Glutamatergic neuron (in vitro differentiated cells): Measurements from ENCODE around the gene LRRC38. TPM values are rescaled to one million over a fixed set of nuclear protein-coding genes. Genes with fewer than 3 reads are reported as not detected.

Source experiments
- DNase-seq: peaks from one replicate; pipeline ENCODE4 v3.0.0; 2022
- H3K27ac Mint-ChIP-seq: one replicate; pipeline ENCODE4 v1.8.0; 2020; ENCODE audit warnings: mild to moderate bottlenecking, mixed read lengths, inconsistent platforms; ENCODE audit not compliant: unreplicated experiment
- H3K27me3 Mint-ChIP-seq: one replicate; pipeline ENCODE4 v1.8.0; 2020; ENCODE audit warnings: mild to moderate bottlenecking, moderate library complexity, mixed read lengths, inconsistent platforms; ENCODE audit not compliant: unreplicated experiment
- H3K36me3 Mint-ChIP-seq: one replicate; pipeline ENCODE4 v1.8.0; 2020; ENCODE audit warnings: mild to moderate bottlenecking, mixed read lengths, inconsistent platforms; ENCODE audit not compliant: unreplicated experiment
- H3K4me1 Mint-ChIP-seq: one replicate; pipeline ENCODE4 v1.8.0; 2020; ENCODE audit warnings: mild to moderate bottlenecking, low read depth, mixed read lengths, inconsistent platforms; ENCODE audit not compliant: unreplicated experiment
- H3K4me3 Mint-ChIP-seq: one replicate; pipeline ENCODE4 v1.8.0; 2020; ENCODE audit warnings: mild to moderate bottlenecking, mixed read lengths, inconsistent platforms; ENCODE audit not compliant: unreplicated experiment
- H3K9me3 Mint-ChIP-seq: one replicate; pipeline ENCODE4 v1.8.0; 2020; ENCODE audit warnings: mild to moderate bottlenecking, moderate library complexity, mixed read lengths, inconsistent platforms; ENCODE audit not compliant: unreplicated experiment
- CTCF ChIP-seq: fragments of 200-600 bp; sonication (generic); IDR thresholded peaks from one replicate; pipeline ENCODE4 v1.5.0; 2021; ENCODE audit not compliant: partially characterized antibody, unreplicated experiment
- total RNA-seq: library from RNA; stranded (reverse); fragmentation: NEBNext Ultra II Directional; extraction: Animal tissue kit (Norgen Biotek cat#: 25700); gene quantifications from one replicate; pipeline ENCODE4 v1.2.1, GENCODE V29; 2021; ENCODE audit not compliant: unreplicated experiment

The LRRC38 gene
- total RNA-seq, 1 donor from 2014 or later = not detected

DNA sequence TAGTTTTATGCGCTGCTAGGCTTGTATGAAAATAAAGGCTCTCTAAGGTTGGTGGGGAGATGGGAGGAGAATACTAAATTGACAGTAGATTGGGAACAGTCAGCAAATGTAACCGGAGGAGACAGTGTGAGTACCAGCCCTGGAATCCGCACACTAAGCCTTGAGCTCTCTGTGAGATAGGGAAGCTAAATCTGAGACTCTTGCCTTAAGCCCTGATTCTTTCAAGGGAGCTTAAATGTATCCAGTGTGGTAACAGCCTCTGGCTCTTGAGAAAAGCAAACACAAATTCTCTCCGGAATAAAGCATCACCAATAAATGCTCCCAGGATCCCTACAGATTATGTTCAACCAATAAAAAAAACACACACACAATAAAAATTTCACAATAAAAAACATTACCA, 36.9 kb upstream of the LRRC38 start:
- Mint-ChIP-seq H3K36me3 (no peaks in the 10 kb centered on the region), H3K27ac (no peak overlapping the region), H3K4me3 (no peak overlapping the region), H3K4me1 (peaks cover 3% of the 10 kb centered on the region), H3K9me3 (no peaks in the 10 kb centered on the region), H3K27me3 (no peaks in the 10 kb centered on the region)
- no peak for DNase-seq
- no peak for TF ChIP-seq CTCF

- H3K27ac Mint-ChIP-seq = no peak overlapping the region
- TF ChIP-seq CTCF = no peak
These were observed 35.7 kb upstream of the LRRC38 start for GRCh38 chr1:13549521-13549920.

DNA sequence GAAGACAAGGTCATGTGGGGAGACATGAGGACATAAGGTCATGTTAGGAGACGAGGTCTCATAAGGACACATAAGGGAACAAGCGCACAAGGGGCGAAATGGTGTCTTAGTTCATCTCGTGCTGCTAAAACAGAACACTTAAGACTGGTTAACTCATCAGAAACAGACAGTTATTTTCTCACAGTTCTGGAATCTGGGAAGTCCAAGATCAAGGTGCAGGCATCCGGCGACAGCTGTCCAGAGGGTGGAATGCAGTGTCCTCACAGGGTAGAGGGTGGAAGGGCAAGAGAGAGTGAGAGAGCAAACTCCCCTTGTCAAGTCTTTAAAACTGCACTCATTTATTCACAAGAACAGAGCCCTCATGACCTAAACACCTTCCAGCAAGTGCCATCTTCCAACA, 35.2 kb upstream of the LRRC38 start:
- Mint-ChIP-seq H3K36me3 (no peaks in the 10 kb centered on the region), H3K27ac (no peak overlapping the region), H3K4me1 (peaks cover 3% of the 10 kb centered on the region), H3K4me3 (no peak overlapping the region), H3K9me3 (no peaks in the 10 kb centered on the region), H3K27me3 (no peaks in the 10 kb centered on the region)
- no peak for TF ChIP-seq CTCF
- DNase-seq = no peak

More at GRCh38 chr1:13549521-13549920, 35.7 kb upstream of the LRRC38 start:
- Mint-ChIP-seq H3K36me3 (no peaks in the 10 kb centered on the region), H3K4me3 (no peak overlapping the region), H3K4me1 (peaks cover 3% of the 10 kb centered on the region), H3K9me3 (no peaks in the 10 kb centered on the region), H3K27me3 (no peaks in the 10 kb centered on the region)
- no peak for DNase-seq

GRCh38 chr1:13548281-13548680, 34.5 kb upstream of the LRRC38 start:
- H3K27ac Mint-ChIP-seq = no peak overlapping the region
- H3K36me3 Mint-ChIP-seq = no peaks in the 10 kb centered on the region
- peaks cover 2% of the 10 kb centered on the region for H3K9me3 Mint-ChIP-seq
- H3K4me3 Mint-ChIP-seq = no peak overlapping the region
- no peak for TF ChIP-seq CTCF
- H3K4me1 Mint-ChIP-seq = peaks cover 3% of the 10 kb centered on the region
- no peak for DNase-seq
- peaks cover 2% of the 10 kb centered on the region for H3K27me3 Mint-ChIP-seq

GRCh38 chr1:13546791-13547190, 33.0 kb upstream of the LRRC38 start:
- no peak for DNase-seq
- peaks cover 2% of the 10 kb centered on the region for H3K9me3 Mint-ChIP-seq
- H3K27me3 Mint-ChIP-seq = peaks cover 2% of the 10 kb centered on the region
- H3K36me3 Mint-ChIP-seq = no peaks in the 10 kb centered on the region
- H3K27ac Mint-ChIP-seq = no peak overlapping the region
- H3K4me3 Mint-ChIP-seq = no peak overlapping the region
- no peak for TF ChIP-seq CTCF
- peaks cover 3% of the 10 kb centered on the region for H3K4me1 Mint-ChIP-seq
